ENCODE results near the gene PAM.
"Not testable (repeated sequence)": the region's sequence is repeated elsewhere in the genome, so short reads cannot be mapped to it uniquely, and the experiment has no call there.

Gene PAM

DNA sequence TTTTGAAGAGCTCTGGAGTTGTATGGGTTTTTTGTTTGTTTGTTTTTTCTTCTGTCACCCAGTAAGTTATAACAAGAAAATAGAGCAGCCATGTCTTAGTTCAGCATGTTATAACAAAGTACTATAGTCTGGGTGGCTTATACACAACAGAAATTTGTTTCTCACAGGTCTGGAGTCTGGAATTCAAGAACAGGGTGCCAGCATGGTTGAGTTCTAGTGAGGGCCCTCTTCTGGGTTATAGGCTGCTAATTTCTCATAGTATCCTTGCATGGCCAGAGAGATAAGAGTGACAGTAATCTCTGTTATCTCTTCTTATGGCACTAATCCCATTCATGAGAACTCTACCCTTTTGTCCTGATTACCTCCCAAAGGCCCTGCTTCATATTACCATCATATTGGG lies 250.2 kb downstream of the PAM start:
- no peak for DNase-seq

DNA sequence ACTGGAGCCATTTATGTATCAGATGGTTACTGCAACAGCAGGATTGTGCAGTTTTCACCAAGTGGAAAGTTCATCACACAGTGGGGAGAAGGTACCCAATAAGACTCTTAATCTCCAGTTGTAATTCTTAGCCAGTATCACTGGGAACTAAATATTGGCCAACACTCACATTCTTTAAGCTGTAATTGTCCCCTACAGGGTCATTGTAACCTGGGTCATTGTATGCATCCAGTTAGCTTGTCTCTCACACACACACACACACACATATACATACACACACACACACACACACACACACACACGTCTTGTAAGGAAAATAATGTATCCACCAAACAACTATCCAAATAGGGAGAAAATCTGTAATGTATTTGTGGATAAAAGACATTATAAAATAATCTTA lies 251.8 kb downstream of the PAM start:
- DNase-seq, result no peak

DNA sequence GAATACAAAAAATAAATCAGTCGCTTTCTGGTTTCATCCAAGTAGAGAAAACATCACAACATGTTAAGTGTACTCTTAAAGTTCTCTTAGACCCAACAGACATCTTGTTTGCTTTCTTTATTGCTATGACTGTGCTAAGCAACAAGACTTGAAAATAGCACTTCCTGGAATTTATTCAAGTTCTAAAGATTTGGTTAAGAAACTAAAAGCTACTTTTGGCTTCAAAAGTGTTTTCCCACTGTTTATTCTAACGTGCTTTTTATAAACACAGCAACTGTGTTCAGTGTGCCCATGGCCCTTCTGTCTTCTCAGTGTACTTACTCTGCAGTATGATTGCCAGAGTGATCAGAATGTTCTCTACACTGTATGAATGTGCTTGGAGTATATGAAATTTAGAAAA lies 255.1 kb downstream of the PAM start:
- DNase-seq, result no peak

DNA sequence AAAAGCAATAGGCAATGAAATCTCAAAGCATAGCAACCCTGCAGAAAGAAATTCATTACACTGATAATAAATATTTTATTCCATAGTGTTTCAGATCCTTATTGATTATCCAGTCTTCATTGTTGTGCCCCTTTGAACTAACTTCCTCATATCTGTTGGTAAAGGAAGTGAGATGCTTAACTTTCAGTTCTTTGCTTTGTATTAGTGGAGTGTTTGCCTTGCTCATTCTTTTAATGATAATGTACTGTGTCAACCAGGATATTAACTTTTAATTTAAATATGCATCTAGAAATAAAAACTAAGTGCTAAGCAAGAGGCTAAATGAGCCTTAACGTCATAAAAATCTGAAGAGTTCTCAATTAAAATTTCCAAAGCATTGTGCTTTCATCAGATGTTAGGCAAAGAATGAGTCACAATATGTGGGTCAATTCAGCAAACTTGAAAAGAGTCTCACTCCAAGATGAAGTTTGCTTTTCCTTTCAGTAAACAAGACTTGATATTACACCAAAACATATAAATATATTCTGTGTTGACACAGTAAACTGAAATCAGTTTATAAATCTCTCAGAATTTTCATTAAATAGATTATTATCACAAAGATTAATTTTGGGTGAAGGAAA lies 258.9 kb downstream of the PAM start:
- no peak for DNase-seq

DNA sequence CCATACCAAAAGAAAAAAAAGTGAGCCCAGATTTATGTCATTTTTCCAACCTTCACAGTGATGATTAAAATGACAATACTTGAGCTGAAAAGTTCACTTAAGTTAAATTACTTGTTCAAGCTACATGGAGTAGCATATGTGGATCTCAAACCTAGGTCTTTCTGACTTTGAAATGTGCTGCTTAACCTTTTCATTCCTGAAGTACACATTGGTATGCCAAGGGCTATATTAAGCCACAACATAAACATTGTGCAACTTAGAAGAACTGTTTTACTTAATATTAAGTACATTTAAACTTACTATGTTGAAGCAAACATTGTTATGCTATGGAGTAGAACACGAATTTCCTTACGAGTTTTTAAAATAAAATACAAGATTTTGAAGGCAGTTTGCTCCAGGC lies 259.9 kb downstream of the PAM start:
- DNase-seq, result no peak

DNA sequence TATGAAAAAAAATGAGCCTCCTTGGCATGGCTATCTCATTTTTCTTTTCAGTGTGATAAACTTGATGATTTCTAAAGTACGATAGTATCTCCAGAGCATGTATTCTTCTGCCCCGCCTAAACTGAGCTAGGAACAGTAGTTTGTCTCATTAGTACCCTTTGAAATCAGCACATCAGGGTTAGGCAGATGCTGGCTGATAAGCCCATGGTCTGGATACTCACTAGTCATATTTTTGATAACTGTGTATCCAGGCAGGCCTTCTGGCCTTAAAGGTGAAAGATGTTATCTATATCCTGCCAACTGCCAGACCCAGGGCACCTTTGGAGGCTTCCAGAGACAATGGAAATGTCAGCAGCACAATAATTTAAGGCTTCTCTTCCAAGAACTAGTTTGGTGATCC lies 261.1 kb downstream of the PAM start:
- no peak for DNase-seq

DNA sequence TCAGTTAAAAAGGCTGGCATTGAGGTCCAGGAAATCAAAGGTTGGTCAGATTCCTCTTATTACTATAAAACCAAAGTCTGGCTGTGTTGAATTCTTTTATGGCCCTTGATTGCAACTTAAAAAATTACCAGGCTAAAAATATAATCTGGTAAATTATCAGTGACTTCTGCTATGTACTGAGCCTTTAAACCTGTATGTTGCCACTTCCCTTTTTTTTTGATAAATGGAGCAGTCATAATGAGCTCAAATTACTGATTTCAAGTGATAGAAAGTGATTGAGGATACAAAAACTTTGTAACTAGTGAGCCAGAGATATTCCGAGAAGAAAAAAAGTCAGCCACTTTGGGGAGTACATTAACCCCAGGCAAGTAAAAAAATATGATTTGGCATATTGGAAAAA lies 264.7 kb downstream of the PAM start:
- no peak for DNase-seq

DNA sequence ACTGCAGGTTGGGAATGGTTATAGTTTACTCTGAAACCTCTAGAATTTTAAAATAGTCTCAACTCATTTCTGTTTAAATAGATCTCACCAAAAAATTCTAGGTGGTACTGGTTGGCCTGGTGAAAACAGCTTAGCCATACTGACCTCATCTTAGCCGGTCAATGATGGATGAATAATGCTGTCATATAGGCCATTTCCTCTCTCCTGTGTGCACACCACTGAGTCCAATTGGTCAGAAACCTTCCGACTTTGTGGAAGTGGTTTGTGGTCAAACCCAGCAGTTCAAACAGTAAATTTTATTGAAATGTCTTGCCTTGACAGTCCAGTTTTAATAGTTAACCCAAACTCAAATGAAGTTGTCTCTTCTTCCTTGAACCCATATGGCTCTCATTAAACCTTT lies 266.2 kb downstream of the PAM start:
- peak; percentile 30 for DNase-seq

DNA sequence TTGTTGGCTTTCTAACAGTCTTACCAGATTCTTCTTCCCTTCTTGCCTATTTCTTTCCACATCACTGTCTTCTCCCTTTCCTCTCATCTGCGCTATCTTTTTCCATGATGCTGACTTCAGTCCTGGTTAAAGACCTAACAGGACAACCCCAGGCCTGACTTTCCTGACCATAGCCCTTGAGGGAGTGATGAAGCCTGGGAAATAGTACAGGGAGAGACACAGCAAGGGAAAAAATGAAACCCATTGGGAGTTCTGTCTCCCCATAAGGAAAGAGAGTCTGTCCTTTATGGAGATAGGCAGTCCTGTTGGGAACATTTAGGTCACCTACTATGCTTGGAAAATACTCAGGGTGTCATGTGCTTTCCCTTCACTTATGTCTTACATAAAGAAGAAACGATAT lies 272.2 kb downstream of the PAM start:
- no peak for DNase-seq

DNA sequence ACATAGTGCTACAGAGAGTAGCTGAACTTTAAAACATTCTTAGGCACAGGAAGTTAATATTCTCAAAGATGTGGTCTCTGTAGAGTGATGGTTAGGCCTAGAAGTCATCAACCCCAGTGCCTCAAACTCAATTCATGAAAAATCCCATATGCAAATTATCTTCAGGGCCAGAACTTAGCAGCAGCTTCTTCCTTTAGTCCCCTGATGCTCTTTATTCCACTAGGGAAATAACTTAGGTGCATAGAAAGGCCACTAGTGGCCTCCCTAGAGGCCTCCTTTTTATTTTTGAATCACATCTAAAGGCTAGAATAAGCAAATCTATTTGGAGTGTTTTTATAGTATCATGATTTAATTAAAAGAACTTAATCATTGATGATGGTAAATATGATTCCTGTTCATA lies 276.5 kb downstream of the PAM start:
- no peak for DNase-seq

DNA sequence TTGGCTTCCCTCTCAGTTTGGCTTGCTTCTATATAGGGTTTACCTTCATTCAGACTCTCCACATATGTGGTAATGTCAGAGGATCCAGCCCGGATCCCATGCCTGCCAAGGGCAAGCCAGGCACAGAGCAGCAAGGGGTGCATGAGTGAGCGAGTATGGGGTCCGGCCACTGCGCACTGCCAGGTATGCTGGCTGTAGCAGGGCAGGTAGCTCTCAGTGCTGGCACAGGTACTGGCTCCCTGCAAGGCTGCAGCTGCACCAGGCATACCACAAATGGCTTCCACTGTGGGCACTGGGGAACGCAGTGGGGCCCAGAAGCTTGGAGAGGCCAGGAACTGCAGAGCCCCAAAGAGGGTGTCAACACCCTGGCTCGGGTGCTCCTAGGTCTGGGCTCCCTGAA lies 278.6 kb downstream of the PAM start:
- no peak for DNase-seq

DNA sequence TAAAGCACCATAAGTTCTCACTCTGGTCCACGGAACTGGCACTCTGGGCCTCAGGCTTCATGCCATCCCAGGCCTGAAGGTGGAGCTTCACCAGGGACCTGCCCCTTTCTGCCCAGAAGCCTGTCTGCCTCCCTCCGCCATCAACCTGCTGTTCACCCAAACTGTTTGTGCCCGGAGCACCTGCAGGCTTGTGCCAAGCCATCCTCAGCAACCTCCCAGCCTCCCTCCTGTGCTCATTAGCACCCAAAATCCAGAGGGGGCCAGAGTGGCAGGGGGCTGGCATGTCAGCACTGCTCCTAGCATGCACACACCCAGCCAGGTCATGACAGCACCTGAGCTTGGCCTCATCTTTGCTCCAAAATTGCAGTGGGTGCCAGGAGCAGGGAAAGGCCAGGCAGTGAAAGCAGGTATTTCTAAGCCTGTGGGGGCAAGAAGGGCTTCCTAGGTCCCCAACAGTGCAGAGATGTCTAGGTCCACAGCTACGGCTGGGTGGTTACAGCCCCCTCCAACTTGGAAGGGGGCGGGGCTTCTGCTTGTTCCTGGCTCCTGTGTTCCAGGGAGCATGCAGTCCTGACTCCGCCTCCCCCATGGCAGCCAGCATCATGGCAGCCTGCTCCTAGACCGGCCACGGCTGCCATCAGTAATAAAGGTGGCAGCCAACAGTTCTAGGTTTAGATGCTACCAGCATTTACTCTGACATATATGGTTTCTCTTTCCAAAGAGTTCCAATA lies 279.7 kb downstream of the PAM start:
- no peak for DNase-seq

DNA sequence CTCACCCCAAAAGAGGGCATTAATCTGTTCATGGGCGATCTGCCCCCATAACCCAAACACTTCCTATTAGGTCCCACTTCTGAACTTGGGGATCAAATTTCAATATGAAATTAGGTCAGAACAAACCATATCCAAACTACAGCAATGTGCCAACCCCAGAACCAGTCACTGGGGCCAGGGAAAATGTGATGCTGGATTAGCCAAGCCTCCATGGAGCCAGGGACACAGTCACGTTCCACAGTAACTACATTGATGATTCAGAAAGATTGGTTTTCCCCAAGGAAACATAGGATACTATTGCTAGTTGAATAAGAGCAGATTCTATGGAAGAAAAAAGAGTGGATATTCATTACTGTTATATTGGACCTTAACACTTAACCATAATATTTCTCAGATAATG lies 280.6 kb downstream of the PAM start:
- DNase-seq, result no peak

DNA sequence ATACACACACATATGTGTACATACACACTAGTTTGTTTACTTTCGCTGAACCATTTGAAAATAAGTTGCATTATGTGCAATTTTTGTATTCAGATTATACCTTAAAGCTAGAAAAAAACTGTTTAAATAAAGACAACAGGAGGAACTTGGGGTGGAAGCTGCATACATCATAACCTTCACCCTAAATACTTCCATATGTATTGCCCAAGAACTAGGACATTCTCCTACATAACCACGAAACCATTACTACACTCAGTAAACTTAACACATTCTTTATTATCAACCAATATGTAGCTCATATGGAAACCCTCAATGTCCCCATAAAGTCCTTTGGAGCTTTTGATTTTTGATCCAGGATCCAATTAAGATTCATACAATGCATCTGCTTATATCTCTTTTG lies 281.5 kb downstream of the PAM start:
- DNase-seq, result no peak

DNA sequence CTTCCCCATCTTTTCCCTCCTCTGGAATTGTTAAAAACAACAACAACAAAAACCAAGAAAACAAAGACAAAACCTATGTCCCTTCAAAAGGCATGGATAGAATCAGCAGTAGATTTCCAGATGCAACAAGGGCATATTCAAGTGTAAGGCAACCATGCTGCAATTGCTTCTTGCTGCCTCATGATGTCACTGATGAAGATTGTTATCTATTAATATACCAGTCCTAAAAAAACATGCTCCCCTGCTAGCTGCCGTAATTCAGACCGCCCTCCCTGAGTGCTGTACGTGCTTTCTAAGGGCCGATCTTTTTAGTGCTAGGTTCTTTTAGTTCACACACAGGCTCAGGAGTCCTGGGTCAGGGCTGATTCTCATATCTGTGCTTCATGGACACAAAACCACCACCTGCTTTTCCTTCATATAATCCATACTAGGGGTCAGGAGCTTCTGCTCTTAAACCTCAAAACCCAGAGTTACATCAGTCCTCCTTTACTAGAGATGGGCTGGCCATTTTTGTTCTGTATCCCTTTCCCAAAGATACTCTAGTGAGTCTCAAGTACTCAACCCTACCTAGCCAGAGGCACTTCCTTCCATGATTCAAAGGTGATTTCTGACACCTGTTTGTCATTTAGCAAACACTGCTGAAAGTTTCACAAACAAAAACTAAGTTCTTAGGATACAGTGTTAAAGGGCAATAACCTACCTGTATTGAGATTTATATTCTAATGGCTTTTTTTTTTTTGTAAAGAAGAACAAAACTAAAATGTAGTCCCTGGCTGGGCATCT lies 282.8 kb downstream of the PAM start:
- no peak for DNase-seq

DNA sequence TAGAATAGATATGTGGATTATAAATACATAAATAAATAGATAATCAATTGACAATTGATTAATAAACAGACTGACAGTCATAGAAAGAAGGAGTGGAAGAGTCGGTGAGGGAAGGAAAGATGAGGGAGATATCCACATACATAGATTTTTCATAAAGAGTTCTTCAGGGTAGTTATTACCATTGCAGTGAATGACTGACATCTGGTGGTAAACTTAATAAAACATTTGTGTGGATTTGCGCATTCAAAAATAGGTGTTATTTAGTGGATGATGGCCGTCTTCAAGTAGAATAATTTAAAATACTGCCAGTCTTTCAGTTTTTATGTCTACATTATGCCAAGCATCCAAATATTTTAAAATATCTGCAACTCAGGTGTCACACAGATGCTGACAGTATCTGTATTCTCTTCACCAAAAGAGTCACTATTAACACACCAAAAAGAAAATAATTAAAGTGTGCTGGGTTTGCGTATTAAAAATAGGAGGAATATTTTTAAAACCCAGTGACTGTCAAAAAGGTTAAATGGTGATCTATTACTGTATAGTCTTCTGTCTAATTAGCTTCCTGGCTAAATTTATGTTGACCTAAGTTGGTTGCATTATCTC lies 286.1 kb downstream of the PAM start:
- DNase-seq, result peak; percentile 15

DNA sequence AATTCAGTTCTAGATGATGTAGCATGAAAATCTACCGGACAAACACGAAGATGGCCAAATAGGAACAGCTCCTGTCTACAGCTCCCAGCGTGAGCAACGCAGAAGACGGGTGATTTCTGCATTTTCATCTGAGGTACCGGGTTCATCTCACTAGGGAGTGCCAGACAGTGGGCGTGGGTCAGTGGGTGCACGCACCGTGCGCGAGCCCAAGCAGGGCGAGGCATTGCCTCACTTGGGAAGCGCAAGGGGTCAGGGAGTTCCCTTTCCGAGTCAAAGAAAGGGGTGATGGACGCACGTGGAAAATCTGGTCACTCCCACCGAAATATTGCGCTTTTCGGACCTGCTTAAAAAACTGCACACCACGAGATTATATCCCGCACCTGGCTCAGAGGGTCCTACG lies 291.6 kb downstream of the PAM start:
- DNase-seq, result not testable (repeated sequence)

DNA sequence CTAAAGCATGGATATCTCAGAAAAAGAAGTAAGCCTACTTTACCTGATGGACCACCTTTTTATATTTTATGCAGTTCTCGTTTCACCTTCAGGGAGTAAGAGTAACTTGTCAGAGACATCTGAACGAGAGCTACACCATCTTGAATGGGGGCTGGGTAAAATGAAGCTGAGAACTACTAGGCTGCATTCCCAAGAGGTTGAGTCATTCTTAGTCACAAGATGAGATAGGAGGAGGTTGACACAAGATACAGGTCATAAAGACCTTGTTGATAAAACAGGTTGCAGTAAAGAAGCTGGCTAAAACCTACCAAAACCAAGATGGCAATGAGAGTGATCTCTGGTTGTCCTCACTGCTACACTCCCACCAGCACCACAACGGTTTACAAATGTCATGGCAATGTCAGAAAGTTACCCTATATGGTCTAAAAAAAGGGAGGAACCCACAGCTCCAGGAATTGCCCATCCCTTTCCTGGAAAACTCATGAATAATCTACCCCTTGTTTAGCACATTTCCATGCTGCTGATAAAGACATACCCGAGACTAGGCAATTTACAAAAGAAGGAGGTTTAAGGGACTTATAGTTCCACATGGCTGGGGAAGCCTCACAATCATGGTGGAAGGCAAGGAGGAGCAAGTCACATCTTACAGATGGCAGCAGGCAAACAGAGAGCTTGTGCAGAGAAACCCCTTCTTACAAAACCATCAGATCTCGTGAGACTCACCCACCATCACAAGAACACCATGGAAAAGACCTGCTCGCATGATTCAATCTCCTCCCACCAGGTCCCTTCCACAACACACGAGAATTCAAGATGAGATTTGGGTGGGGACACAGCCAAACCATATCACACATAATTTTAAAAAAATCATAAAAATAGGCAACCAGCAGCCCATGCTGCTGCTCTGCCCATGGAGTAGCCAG lies 302.4 kb downstream of the PAM start:
- no peak for DNase-seq

DNA sequence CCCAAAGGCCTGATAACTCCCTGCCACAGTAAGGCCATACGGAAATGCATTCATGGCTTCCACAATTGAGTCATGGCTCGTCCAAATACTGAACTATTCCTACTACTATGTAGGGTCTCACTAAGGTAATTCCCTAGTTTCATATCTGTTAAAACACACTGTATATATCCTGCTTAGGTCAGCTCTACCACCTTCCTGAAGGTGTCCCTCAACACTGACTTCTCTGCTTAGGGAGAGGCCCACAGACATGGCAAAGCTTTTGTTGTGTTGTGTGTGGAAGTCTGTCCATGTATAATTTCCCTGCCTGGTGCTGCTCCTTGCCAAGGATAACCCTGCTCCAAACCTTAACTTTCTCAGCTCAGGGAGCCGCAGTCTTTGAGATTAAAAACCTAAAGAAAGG lies 304.4 kb downstream of the PAM start:
- no peak for DNase-seq

DNA sequence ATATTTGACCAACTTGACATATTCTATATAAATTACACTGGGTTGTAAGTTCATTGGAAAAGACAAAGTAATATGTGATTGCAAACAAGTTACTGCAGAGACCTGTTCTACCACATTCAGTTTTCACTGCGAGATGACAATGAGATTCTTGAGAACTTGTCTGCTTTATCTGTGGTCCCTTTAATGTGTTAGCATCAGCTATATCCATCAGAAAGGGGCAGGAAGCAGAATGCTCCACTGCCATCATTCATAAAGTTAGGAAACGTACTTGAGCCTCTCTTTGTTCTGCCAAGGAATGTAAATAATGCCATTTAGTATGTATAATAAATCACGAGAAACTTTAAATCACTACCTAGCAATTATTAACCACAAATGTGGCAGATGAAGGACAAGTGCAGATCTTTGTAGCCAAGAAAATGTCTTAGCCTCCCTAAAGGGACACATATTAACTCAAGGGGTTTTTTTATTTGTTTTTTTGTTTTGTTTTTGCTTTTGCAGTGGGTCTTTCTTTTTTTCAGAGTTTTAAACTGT lies 305.4 kb downstream of the PAM start:
- DNase-seq, result no peak

DNA sequence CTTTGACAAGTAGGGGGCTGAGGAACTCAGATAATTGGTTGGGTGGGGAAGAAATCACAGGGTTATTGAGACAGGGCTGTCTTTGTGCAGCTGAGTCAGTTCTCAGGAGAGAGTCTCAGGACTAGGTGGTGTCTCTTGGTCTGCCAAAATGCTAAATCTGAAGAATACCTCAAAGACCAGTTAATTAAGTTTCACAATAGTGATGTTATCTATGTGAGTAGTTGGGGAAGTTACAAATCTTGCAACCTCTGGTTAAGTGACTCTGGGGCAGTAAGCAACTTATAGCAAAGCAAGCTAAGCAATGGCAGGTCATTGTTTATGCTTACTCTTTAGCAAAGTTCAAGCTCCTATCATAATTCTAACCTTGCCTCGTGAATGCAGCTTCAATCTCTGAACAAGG lies 311.2 kb downstream of the PAM start:
- peak; percentile 2 for DNase-seq

DNA sequence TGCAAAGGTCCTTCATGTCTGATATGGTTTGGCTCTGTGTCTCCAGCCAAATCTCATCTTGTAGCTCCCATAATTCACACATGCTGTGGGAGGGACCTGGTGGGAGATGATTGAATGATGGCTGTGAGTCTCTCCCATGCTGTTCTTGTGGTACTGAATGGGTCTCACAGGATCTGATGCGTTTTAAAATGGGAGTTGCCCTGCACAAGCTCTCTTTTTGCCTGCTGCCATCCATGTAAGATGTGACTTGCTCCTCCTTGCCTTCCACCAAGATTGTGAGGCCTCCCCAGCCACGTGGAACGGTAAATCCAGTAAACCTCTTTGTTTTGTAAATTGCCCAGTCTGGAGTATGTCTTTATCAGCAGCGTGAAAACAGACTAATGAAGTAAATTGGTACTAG lies 318.4 kb downstream of the PAM start:
- not testable (repeated sequence) for DNase-seq

Measured in activated CD4-positive, alpha-beta T cell treated with anti-CD3 and anti-CD28 coated beads, Interleukin-10, Interleukin-2, amounts not matched to agents 100 ng/mL and 50 ng/mL, durations not matched to agents 16 hours and 8 hours (primary cell).